Parathyroid adenoma (tissue), 2 donors: ENCODE results near the gene CAMK1D.

Experiments used
- H2AFZ ChIP-seq: fragments of 300-600 bp; sonication (generic); one replicate; pipeline ENCODE4 v1.7.0; 2017; ENCODE audit warnings: antibody characterized with exemption, mild to moderate bottlenecking
- H3K27ac ChIP-seq: fragments of 300-600 bp; sonication (generic); one replicate; pipeline ENCODE4 v1.7.0; 2017
- H3K27me3 ChIP-seq: fragments of 300-600 bp; sonication (generic); one replicate; pipeline ENCODE4 v1.7.0; 2017; ENCODE audit warnings: low read length; ENCODE audit not compliant: control insufficient read depth, insufficient read depth
- H3K36me3 ChIP-seq: fragments of 300-600 bp; sonication (generic); one replicate; pipeline ENCODE4 v1.7.0; 2017; ENCODE audit warnings: low read length; ENCODE audit not compliant: control insufficient read depth, insufficient read depth
- H3K4me1 ChIP-seq: fragments of 300-600 bp; sonication (generic); one replicate; pipeline ENCODE4 v1.7.0; 2017; ENCODE audit warnings: control low read depth
- H3K4me2 ChIP-seq: fragments of 300-600 bp; sonication (generic); one replicate; pipeline ENCODE4 v1.7.0; 2017; ENCODE audit warnings: low read length
- H3K4me3 ChIP-seq: fragments of 300-600 bp; sonication (generic); one replicate; pipeline ENCODE4 v1.7.0; 2017; ENCODE audit warnings: low read depth, low read length
- H3K79me2 ChIP-seq: fragments of 300-600 bp; sonication (generic); one replicate; pipeline ENCODE4 v1.7.0; 2017; ENCODE audit warnings: control low read depth
- H3K9ac ChIP-seq: fragments of 300-600 bp; sonication (generic); one replicate; pipeline ENCODE4 v1.7.0; 2017; ENCODE audit warnings: mild to moderate bottlenecking
- H3K9me3 ChIP-seq: fragments of 300-600 bp; sonication (generic); one replicate; pipeline ENCODE4 v1.7.0; 2017; ENCODE audit warnings: low read length; ENCODE audit not compliant: control insufficient read depth
- TF ChIP-seq, protein P1 (sequence below): fragments of 300-600 bp; sonication (generic); IDR thresholded peaks from one replicate; pipeline ENCODE4 v1.7.0; 2017; ENCODE audit warnings: antibody characterized with exemption, mild to moderate bottlenecking
- donor health status: primary hyperparathyroidism.

The CAMK1D gene

GRCh38 chr10:12577610-12578009 is 228.3 kb downstream of the CAMK1D start:
- TF ChIP-seq, protein P1, sequence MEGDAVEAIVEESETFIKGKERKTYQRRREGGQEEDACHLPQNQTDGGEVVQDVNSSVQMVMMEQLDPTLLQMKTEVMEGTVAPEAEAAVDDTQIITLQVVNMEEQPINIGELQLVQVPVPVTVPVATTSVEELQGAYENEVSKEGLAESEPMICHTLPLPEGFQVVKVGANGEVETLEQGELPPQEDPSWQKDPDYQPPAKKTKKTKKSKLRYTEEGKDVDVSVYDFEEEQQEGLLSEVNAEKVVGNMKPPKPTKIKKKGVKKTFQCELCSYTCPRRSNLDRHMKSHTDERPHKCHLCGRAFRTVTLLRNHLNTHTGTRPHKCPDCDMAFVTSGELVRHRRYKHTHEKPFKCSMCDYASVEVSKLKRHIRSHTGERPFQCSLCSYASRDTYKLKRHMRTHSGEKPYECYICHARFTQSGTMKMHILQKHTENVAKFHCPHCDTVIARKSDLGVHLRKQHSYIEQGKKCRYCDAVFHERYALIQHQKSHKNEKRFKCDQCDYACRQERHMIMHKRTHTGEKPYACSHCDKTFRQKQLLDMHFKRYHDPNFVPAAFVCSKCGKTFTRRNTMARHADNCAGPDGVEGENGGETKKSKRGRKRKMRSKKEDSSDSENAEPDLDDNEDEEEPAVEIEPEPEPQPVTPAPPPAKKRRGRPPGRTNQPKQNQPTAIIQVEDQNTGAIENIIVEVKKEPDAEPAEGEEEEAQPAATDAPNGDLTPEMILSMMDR = no peak

GRCh38 chr10:12579954-12580858 is 230.9 kb downstream of the CAMK1D start:
- TF ChIP-seq, protein P1 = no peak
- no peaks in the 10 kb centered on the region for H3K27me3 ChIP-seq
- H3K4me3 ChIP-seq = no peak overlapping the region
- no peak overlapping the region for H3K4me2 ChIP-seq
- H3K4me1 ChIP-seq = no peaks in the 10 kb centered on the region
- no peaks in the 10 kb centered on the region for H3K36me3 ChIP-seq
- H3K27ac ChIP-seq = no peak overlapping the region
- no peaks in the 10 kb centered on the region for H3K79me2 ChIP-seq
- H3K9ac ChIP-seq = no peak overlapping the region
- H3K9me3 ChIP-seq = no peaks in the 10 kb centered on the region
- H2AFZ ChIP-seq = no peak overlapping the region

More at GRCh38 chr10:12577610-12578009, 228.3 kb downstream of the CAMK1D start:
- H3K4me1 ChIP-seq = no peaks in the 10 kb centered on the region
- H3K36me3 ChIP-seq = no peaks in the 10 kb centered on the region
- H3K79me2 ChIP-seq = no peaks in the 10 kb centered on the region
- no peak overlapping the region for H3K9ac ChIP-seq
- no peak overlapping the region for H3K27ac ChIP-seq
- H3K4me2 ChIP-seq = no peak overlapping the region
- H3K27me3 ChIP-seq = no peaks in the 10 kb centered on the region
- no peak overlapping the region for H3K4me3 ChIP-seq
- no peaks in the 10 kb centered on the region for H3K9me3 ChIP-seq
- no peak overlapping the region for H2AFZ ChIP-seq

DNA sequence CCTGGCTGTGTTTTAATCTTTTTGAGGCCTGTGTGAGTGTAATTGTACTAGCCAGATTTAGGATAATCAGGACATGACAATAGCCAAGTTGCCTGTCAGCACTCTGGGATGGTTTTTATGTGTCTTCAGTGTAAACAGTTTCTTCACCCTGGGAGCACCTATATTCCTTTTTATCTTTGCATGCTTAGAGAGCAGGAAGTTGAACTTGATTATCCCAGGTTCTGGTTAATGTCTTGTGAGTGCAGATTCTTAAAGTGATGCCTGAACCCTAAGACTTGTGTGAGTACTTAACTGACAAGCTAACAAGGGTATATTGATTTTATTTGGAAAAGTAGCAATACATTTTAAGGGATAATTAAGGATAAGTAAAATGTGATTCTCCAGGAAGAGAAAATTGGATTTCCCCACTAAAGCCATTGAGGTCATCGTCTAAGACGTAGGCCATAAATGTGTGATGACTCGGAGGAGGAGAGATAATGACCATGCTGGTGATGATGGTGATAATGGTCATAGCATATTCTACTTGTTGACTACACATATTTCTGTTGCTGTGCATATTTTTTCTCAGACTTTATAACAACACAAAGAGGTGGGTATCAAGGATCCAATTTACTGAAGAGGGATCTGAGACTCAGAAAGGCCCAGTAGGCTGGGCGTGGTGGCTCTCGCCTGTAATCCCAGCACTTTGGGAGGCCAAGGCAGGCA is 234.7 kb downstream of the CAMK1D start:
- H2AFZ ChIP-seq = no peak overlapping the region
- H3K27ac ChIP-seq = no peak overlapping the region
- H3K9me3 ChIP-seq = no peaks in the 10 kb centered on the region
- TF ChIP-seq, protein P1 = no peak
- H3K4me2 ChIP-seq = no peak overlapping the region
- no peak overlapping the region for H3K4me3 ChIP-seq
- H3K4me1 ChIP-seq = no peaks in the 10 kb centered on the region
- no peaks in the 10 kb centered on the region for H3K36me3 ChIP-seq
- no peaks in the 10 kb centered on the region for H3K79me2 ChIP-seq
- no peaks in the 10 kb centered on the region for H3K27me3 ChIP-seq
- H3K9ac ChIP-seq = no peak overlapping the region

DNA sequence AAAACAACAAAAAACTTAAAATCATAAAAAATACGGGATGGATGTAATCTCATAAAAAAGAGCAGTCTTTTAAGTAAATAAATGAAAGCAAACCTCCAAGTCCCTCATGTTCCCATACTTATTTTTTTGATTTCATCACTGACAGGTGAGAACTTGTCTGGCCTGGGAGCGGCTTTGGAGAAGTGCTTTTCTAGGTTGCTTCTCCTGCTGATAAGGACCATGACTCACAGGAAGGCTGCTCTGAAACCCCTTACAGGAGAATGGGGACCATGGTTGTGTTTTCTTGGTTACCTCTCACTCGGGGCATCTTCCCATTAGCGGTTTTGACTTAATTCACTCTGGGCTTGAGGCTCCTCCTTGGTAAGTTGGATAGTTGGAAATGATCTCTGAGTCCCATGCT is 237.4 kb downstream of the CAMK1D start:
- Histone ChIP-seq H3K4me3 (no peak overlapping the region), H3K36me3 (no peaks in the 10 kb centered on the region), H2AFZ (no peak overlapping the region), H3K4me2 (no peak overlapping the region), H3K9me3 (no peaks in the 10 kb centered on the region), H3K9ac (no peak overlapping the region), H3K4me1 (no peaks in the 10 kb centered on the region), H3K79me2 (no peaks in the 10 kb centered on the region), H3K27me3 (no peaks in the 10 kb centered on the region), H3K27ac (no peak overlapping the region)
- TF ChIP-seq, protein P1 = no peak
